HepG2 (cell line): ENCODE measurements around the gene ATAD3C.

Experiments
- CTCF ChIP-seq: sonication (generic); formaldehyde crosslinking; IDR thresholded peaks from 2 replicates; pipeline ENCODE4 v1.5.0; 2020; ENCODE audit warnings: mild to moderate bottlenecking, missing genetic modification reagents, moderate library complexity
- MLX ChIP-seq: IDR thresholded peaks from 2 replicates; pipeline ENCODE4 v1.6.1; 2016
- TCF7 ChIP-seq: sonication (generic); IDR thresholded peaks from 2 replicates; pipeline ENCODE4 v1.6.1; 2016; ENCODE audit warnings: antibody characterized with exemption, low read depth
- ZNF160 ChIP-seq: sonication (generic); formaldehyde crosslinking; IDR thresholded peaks from 2 replicates; pipeline ENCODE4 v1.8.0; 2022; ENCODE audit warnings: mild to moderate bottlenecking, inconsistent platforms, missing genetic modification reagents
- ZNF274 ChIP-seq: sonication (generic); formaldehyde crosslinking; IDR thresholded peaks from 2 replicates; pipeline ENCODE4 v1.5.1; 2020; ENCODE audit warnings: mild to moderate bottlenecking, missing genetic modification reagents
- ZSCAN29 ChIP-seq: sonication (generic); formaldehyde crosslinking; conservative IDR thresholded peaks from 2 replicates; pipeline ENCODE4 v1.4.0; 2020; ENCODE audit warnings: mild to moderate bottlenecking, missing genetic modification reagents

GRCh38 chr1:1429671-1430073 is 19.8 kb upstream of the ATAD3C start:
- TF ChIP-seq ZNF274 (CRISPR knock-in tag) (0 out of 2 replicates have a peak, but pooled peaks have one; percentile 1), ZNF160 (CRISPR knock-in tag) (no peak), TCF7 (no peak), ZSCAN29 (CRISPR knock-in tag) (no peak), CTCF (CRISPR knock-in tag) (no peak), MLX (CRISPR knock-in tag) (no peak)
